ENCODE measurements around the gene TMEM272.

DNA sequence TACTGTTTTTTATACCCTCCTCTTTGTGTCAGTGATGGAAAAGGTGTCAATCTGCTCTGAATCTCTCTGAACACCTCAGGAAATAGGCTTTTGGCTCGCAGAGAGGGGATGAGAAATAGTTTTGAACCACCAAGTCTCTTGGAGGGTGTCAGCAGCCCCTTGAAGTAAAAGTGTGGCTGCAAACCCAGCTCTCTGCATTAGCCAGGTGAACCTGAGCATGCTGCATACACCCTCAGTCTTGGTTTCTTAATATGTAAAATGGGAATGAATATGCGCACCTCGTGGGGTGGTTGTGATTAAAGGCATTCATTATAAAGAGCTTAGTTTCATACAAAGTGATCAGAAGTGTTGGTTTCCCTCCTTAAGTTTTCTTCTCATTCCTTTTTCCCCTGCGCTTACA lies 39.7 kb downstream of the TMEM272 start:
- TF ChIP-seq, protein P1, sequence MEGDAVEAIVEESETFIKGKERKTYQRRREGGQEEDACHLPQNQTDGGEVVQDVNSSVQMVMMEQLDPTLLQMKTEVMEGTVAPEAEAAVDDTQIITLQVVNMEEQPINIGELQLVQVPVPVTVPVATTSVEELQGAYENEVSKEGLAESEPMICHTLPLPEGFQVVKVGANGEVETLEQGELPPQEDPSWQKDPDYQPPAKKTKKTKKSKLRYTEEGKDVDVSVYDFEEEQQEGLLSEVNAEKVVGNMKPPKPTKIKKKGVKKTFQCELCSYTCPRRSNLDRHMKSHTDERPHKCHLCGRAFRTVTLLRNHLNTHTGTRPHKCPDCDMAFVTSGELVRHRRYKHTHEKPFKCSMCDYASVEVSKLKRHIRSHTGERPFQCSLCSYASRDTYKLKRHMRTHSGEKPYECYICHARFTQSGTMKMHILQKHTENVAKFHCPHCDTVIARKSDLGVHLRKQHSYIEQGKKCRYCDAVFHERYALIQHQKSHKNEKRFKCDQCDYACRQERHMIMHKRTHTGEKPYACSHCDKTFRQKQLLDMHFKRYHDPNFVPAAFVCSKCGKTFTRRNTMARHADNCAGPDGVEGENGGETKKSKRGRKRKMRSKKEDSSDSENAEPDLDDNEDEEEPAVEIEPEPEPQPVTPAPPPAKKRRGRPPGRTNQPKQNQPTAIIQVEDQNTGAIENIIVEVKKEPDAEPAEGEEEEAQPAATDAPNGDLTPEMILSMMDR (IDR thresholded peaks at IDR 0.05 in 2 of 3, conservative IDR thresholded peaks at IDR 0.05 in 1 of 3; ENCODE audit: borderline replicate concordance in 1 of 3, insufficient read depth in 1 of 3, low read depth in 2 of 3, low read length in 2 of 3): no peak
- TF ChIP-seq EZH2 (IDR thresholded peaks at IDR 0.05) (no peak), EGR1 (IDR thresholded peaks at IDR 0.05; ENCODE audit: low read depth) (no peak), EZH2phosphoT487 (IDR thresholded peaks at IDR 0.05; ENCODE audit: borderline replicate concordance) (no peak), TCF7L2 (IDR thresholded peaks at IDR 0.05; ENCODE audit: borderline replicate concordance, extremely low read depth, insufficient read depth, insufficient read length) (no peak), POLR2A (IDR thresholded peaks at IDR 0.05; ENCODE audit: borderline replicate concordance, extremely low read depth, insufficient read depth, insufficient read length) (no peak), CEBPB (IDR thresholded peaks at IDR 0.05; ENCODE audit: low read depth) (no peak), MAX (IDR thresholded peaks at IDR 0.05) (no peak)
- TF ChIP-seq, protein P2, sequence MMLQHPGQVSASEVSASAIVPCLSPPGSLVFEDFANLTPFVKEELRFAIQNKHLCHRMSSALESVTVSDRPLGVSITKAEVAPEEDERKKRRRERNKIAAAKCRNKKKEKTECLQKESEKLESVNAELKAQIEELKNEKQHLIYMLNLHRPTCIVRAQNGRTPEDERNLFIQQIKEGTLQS (IDR thresholded peaks at IDR 0.05): no peak
